HL-60/S4 treated with retinoic acid at 250 ng/mL for 4 days and 3 days (cell line): ENCODE results near the gene GRIN3B.

ENCODE experiments used
- in situ Hi-C: fragments of 300-500 bp; cut with MboI; formaldehyde crosslinking; loops from 2 replicates; pipeline ENCODE4 v1.7.0; 2022; ENCODE audit warnings: low sequenced_read_pairs

GRIN3B gene

DNA sequence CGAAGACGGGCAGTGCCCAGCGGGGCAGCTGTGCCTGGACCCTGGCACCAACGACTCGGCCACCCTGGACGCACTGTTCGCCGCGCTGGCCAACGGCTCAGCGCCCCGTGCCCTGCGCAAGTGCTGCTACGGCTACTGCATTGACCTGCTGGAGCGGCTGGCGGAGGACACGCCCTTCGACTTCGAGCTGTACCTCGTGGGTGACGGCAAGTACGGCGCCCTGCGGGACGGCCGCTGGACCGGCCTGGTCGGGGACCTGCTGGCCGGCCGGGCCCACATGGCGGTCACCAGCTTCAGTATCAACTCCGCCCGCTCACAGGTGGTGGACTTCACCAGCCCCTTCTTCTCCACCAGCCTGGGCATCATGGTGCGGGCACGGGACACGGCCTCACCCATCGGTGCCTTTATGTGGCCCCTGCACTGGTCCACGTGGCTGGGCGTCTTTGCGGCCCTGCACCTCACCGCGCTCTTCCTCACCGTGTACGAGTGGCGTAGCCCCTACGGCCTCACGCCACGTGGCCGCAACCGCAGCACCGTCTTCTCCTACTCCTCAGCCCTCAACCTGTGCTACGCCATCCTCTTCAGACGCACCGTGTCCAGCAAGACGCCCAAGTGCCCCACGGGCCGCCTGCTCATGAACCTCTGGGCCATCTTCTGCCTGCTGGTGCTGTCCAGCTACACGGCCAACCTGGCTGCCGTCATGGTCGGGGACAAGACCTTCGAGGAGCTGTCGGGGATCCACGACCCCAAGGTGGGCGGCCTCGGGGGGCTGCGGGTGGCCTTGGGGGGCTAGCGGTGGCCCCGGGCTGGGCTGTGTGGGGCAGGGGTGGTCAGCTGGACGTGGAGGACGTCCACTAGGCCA lies 4.8 kb downstream of the GRIN3B start:
- in situ Hi-C loops = no loop called here

DNA sequence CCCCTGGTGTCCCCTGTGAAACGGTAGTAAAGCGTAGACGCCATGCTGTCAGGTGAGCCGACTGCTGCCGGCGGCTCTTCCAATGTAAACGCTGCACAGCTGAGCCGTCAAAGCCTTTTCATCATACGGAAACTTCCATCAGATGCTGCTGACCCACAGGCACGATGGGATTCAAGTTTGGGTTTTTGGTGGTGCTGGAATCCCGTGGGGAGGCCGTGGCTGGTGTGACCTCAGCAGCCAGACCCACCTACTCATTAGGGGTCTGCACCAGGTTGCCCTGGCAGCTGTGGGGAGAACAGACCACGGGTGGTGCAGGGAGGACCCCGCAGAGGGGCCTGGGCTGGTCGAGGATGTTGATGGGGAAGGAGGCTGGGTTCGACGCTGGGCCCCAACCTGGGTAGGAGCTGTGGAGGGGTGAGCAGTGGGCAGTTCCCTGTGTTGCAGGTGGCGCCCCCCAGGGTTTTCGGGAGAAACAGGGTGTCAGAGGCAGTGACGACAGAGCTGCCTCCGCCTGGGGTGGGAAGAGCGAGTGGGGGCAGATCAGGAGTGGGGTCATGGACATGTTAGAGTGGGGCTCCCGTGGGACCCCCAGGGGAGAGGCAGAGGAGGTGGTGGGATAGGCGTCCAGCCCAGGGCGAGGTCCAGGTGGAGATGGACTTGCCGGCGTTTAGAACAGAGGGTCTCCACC lies 6.6 kb downstream of the GRIN3B start:
- in situ Hi-C loops = no loop called here

DNA sequence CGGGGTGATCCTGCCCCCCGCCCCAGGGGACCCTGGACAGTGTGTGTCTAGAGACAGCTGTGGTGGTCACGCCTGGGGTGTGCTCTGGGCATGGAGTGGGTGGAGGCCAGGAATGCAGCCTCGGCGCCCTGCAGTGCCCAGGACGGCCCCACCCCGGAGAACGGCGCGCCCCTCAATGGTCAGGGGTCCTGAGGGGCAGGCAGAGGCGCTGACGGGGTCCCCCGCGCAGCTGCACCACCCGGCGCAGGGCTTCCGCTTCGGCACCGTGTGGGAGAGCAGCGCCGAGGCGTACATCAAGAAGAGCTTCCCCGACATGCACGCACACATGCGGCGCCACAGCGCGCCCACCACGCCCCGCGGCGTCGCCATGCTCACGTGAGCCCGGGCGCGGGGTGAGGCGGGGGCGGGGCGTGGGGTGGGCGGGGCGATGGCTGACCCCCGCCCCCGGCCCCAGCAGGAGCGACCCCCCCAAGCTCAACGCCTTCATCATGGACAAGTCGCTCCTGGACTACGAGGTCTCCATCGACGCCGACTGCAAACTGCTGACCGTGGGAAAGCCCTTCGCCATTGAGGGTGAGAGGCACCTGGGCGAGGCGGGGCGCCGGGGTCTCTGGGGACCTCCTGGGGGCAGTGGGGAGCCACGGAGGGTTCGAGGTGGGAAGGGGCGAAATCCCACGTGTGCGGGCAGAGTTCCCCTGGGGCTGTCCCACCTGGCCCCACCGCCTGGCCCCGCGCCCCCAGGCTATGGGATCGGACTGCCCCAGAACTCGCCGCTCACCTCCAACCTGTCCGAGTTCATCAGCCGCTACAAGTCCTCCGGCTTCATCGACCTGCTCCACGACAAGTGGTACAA lies 7.4 kb downstream of the GRIN3B start:
- in situ Hi-C loops = no loop called here

DNA sequence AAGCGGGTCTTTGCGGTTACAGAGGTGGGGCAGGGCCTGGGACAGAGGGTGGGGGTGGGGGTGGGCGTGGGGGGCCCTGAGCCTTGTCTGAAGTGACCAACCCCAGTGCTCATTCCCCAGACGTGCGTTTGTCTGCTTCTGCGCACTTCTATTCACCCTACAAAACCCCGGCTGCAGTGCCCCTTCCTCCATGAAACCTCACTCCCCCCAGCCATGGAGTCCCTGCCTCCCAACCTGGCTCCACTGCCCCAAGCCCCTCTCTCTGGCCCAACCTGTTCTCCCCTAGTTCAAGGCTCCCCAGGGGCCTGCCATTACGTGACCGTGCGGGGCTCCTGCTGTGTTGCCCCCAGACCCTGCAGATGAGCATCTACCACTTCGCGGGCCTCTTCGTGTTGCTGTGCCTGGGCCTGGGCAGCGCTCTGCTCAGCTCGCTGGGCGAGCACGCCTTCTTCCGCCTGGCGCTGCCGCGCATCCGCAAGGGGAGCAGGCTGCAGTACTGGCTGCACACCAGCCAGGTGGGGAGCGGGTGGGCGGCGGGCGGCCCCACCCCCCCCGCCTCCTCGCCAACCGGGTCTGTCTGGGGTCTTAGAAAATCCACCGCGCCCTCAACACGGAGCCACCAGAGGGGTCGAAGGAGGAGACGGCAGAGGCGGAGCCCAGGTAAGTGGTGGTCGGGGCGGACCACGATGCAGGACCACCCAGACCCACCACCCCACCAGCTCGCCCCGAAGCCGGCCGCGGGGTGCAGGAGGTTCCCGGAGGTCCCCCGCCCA lies 8.2 kb downstream of the GRIN3B start:
- in situ Hi-C loops = no loop called here

DNA sequence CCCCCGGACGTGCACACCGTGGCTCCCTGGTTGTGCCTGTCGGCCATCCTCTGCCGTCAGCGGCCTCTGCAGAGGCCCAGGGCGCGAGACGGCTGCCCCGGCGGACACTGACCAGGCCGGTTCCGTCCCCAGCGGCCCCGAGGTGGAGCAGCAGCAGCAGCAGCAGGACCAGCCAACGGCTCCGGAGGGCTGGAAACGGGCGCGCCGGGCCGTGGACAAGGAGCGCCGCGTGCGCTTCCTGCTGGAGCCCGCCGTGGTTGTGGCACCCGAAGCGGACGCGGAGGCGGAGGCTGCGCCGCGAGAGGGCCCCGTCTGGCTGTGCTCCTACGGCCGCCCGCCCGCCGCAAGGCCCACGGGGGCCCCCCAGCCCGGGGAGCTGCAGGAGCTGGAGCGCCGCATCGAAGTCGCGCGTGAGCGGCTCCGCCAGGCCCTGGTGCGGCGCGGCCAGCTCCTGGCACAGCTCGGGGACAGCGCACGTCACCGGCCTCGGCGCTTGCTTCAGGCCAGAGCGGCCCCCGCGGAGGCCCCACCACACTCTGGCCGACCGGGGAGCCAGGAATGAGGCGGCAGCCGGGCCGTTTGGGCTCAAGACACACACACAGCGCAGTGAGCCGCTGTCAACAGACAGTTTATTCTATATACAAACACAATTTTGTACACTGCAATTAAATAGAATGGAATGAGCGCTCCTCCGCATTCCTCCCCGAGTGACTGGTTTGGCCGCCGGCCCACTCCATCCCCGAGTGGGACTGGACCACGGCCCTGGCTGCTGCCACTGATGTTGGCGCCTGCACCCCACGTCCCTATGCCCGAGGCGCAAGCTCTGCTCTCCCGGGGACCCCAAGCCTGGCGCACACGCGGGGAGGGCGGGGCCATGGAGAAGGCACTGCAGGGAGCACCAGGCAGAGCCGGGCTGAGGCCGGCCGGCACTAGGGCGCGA lies 9.1 kb downstream of the GRIN3B start:
- in situ Hi-C loops = no loop called here

DNA sequence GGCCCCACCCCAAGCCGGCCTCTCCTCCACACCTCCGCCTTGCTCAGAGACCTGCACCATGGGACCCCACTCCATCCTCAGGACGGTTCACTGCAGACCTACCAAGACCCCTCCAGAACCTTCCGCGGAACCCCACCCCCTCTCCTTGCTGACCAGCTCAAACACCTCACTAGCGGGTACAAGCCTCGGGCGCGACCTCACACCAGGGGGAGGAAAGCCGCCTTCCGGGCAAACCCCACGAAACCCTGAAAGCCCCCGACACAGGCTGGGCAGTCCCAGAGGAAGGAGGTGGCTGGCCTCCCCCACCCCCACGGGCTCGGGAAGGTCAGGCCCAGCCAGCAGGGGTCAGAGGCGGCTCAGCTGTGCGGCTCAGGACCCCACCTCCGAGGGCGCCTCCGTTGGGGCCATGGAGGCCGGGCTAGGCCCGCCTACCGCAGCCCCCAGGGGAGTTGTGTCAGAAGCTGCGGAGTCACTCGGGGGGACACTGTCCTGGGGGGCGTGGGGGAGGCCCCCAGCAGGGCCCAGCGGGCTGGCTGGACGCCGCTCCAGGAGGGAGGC lies 9.8 kb downstream of the GRIN3B start:
- in situ Hi-C loops = no loop called here

DNA sequence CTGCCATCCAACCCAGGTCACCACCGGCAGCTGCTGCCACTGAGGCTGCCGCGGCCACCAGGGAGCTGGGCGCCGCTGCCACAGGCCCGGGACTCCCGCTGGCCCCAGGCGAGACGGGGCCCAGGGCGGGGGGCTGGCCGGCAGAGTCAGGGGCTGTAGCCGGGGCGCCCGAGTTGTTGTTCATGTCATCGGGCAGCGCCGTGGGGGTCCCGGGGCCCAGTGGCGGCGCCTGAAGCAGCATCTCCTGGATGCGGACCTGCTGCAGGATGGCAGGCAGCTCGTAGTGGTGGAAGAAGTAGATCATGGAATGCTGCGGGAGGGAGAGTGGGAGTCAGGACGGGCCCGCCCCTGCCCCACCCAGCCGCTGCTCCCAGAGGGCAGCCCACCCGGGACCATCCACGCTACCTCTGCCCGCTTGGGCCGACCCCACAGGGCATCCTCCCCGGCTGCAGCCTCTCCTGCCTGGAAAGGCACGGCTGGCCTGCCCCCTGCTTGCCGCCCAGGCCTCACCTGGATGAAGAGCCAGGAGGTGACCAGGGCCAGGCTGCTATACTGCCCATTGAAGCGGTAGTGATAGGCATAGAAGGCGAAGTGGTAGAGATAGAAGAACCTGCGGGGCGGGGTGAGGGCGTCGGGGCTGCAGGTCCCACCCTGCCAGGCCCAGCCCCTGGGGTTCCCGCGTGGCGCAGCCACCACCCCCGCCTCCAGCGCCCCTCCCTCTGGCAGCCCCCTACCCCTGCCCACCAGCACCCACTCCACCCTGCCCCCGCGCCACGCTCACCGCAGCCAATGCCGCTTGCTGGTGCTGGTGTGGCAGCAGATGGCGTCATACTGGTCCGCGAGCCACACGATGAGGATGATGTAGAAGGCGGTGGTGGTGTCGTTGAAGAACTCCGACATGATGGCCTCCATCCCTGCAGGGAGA lies 10.6 kb downstream of the GRIN3B start:
- in situ Hi-C loops = no loop called here

DNA sequence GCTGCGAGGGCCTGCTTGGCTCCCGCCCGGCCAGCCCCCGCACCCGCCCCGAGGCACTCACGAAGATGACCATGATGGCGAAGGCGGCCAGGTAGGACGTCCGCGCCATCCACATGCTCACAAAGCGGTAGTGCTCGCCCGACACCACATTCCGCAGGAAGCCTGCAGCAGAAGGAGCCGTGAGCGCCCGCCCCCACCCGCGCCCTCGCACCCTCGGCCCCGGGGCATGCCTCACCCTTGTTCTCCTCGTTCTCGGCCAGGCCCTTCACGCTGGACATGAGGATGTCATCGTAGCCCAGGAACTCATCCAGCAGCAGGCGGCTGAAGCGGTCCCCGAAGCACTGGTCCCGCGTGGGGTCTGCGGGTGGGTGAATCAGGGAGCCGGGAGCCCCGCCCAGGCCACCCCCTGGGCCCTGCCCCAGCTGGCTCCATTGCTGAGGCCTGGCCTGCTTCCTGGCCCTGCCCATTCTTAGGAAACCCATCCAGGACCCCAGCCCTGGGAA lies 11.7 kb downstream of the GRIN3B start:
- in situ Hi-C loops = no loop called here

DNA sequence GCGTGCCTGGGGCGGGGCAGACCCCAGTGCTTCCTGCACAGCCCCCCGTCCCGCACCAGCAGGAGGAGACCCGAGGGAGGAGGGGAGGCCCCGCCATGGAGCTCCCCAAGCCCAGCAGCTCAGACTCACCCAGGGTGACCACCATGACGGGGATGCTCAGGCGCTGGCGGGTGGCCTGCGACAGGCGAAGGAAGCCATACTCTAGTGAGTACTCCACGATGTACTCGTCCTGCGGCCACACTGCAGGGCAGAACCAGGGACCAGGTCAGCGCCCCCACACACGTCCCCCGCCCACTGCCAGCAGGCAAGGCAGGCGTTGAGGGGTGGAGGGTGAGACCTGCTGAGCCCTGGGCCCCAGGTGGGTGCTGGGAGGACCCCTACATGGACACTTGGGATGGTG lies 12.1 kb downstream of the GRIN3B start:
- in situ Hi-C loops = no loop called here

DNA sequence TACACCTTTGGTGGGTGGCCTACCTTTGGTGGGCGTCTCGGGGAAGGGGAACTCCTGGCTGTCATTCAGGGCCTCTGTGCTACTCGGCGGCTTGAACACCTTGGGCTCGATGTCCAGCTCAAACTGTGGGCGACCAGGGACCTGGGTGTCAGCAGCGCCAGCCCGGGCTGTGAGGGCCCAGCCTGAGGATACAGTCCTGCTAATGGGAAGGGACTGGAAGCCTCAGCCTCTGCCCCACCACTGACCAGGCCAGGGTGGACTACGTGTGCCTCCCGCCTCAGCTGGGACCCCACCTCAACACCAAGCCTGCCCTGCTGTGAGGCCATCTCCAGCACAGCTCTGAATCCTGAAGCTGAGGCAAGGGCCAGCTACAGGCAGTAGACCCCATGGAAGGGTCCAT lies 13.0 kb downstream of the GRIN3B start:
- in situ Hi-C loops = no loop called here

DNA sequence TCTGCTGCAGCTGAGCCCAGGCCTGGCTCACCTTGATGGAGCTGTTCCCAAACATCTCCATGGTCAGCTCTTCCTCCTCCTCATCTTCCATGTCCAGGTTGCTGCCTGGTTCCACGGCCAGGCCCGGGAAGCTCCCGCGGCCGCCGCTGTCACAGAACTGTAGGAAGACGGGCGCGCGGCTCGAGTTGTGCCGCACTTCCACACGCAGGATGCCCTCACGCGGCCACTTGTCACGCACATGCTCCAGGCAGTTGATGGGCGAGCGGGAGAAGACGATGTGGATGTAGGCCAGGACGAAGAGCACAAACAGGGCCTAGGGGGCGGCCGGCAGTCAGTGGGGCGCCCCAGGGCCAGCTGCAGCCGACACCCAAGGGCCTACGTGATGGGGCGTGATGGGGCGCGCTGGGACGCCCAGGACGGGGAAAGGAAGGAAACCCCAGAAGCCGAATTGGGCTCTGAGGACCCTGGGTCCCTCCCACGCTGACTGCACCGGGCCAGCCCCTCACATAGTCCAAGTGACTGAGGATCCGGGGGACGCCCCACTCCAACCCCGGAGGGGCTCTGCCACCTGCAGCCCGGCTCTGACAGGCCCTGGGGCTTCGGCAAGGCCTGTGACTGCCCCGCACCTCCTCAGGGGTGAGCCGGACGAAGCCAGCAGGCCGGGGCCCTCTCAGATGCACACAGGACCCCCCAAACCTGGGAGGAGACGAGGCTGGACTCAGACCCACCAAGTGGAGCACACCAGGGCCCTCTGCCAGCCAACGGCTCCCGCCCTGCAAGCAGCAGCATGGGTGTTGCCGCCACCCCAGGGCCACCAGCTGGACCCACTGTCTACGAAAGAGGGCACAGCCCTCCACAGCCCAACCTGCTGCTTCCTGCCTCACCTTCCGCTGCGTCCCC lies 14.2 kb downstream of the GRIN3B start:
- in situ Hi-C loops = no loop called here

DNA sequence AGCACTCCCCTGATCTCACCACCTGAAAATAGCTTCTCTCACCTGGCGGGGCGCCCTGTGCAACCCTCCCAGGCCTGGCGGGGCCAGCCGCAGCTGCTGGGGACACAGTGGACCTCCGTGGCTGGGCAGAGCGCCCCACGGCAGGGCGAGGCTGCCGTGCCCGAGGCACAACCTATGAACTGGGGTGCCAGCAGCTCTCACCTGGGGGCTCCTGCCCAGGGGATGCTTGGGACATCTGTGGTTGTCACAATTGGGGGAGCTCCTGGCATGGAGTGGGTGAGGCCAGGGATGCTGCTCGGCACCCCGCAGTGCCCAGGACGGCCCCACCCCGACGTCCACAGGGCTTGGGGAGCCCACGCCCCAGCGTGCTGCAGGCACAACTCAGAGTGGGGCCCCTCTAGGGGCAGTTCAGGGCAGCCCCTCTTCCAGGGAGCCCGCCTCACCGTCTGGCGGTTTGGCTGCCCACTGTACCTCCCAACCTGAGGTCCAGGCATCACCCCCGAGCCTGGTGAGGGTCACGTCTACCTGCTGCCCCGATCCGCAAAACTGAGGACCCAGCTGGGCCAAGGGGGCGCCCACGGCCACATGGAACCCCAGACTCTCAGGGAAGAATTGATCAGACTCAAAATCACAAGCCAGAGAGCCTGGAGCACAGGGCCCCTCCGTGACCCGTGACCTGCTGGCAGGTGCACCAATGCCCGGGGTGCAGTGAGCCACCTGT lies 15.0 kb downstream of the GRIN3B start:
- in situ Hi-C loops = no loop called here

DNA sequence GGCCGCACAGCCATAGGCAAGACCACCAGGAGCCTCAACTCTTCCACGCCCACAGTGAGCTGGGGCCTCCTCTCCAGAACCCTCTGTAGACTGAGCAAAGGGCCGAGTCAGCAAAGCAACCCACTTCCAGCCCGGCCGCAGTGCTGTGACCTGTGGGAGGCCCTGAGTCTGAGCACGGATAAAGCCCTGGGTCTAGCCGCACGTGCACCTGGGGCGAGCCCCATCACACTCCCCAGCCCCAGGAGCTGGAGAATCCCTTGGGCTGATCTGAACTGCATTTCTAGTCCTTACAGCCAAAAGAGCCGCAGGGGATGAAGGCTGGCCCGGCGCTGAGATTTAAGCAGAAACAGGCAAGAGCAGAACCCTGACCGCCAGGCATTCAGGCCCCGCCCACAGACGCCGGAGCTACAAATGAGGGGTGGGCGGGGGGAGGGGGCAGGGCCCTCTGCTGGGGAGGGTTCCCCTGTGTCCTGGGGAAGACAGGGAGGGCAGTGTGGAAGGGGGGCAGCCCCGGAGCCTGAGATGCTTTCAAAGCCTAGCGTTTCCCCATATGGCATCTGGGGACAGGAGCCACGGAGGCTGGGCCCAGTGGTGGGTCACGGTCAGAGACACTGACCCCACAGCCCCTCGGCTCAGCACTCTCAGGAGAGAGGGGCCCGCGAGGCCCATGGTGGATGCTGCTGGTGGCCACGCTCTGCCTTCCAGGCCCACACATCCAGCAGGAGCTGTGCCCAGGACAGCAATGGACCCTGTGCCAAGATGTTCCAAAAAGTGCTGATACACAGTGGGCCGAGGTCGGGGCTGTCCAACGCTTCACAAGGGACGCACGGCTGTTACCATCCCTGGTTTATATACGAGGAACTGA lies 15.8 kb downstream of the GRIN3B start:
- in situ Hi-C loops = no loop called here

DNA sequence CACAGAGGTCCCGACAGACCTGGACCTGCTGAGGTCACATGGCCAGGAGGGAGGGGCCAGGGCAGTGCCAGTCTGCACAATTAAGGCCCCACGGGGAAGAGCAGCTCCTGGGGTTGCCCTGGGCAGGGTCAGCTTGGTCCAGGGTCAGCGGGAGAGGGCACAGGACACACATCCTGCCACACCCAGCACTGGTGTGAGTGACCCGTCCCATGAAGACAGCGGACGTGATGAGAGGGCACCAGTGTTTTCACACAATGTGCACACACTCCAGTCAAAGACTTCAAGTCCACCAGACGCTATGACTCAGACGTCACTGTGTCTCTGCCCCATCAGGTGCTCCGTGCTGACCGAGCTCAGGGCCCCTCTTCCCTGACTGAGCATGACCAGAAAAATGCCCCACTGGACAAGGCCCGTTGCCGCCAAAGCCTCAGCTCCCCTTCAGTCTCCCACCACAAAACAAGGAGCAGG lies 16.5 kb downstream of the GRIN3B start:
- in situ Hi-C loops = no loop called here
